ENCODE results near the gene PCDHGB5.

GRCh38 chr5:141439411-141440141 is 41.8 kb downstream of the PCDHGB5 start:
- TF ChIP-seq, protein P1, sequence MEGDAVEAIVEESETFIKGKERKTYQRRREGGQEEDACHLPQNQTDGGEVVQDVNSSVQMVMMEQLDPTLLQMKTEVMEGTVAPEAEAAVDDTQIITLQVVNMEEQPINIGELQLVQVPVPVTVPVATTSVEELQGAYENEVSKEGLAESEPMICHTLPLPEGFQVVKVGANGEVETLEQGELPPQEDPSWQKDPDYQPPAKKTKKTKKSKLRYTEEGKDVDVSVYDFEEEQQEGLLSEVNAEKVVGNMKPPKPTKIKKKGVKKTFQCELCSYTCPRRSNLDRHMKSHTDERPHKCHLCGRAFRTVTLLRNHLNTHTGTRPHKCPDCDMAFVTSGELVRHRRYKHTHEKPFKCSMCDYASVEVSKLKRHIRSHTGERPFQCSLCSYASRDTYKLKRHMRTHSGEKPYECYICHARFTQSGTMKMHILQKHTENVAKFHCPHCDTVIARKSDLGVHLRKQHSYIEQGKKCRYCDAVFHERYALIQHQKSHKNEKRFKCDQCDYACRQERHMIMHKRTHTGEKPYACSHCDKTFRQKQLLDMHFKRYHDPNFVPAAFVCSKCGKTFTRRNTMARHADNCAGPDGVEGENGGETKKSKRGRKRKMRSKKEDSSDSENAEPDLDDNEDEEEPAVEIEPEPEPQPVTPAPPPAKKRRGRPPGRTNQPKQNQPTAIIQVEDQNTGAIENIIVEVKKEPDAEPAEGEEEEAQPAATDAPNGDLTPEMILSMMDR (IDR thresholded peaks at IDR 0.05; ENCODE audit: poor library complexity): no peak
- no peak for TF ChIP-seq EZH2 (IDR thresholded peaks at IDR 0.05; ENCODE audit: borderline replicate concordance)
